Muscle of leg (tissue), 11 donors: ENCODE data around the gene RPUSD3. TPM values are rescaled to one million over a fixed set of nuclear protein-coding genes. Genes with fewer than 3 reads are reported as not detected.
"Not testable (repeated sequence)": the region's sequence is repeated elsewhere in the genome, so short reads cannot be mapped to it uniquely, and the experiment has no call there.

ENCODE experiments used
- DNase-seq: peaks from one replicate; pipeline ENCODE4 v3.0.0; 2013
- H3K27ac ChIP-seq: one replicate; pipeline ENCODE4 v1.5.1; 2013; ENCODE audit warnings: mild to moderate bottlenecking, low read length, control low read depth
- H3K27me3 ChIP-seq: one replicate; pipeline ENCODE4 v1.6.1; 2013; ENCODE audit warnings: low read length; ENCODE audit not compliant: control insufficient read depth, insufficient read depth
- H3K36me3 ChIP-seq: one replicate; pipeline ENCODE4 v1.6.1; 2013; ENCODE audit warnings: low read length; ENCODE audit not compliant: control insufficient read depth, insufficient read depth
- H3K4me1 ChIP-seq: one replicate; pipeline ENCODE4 v1.6.1; 2013; ENCODE audit warnings: low read length; ENCODE audit not compliant: control insufficient read depth, insufficient read depth
- H3K4me3 ChIP-seq: one replicate; pipeline ENCODE4 v1.5.1; 2013; ENCODE audit warnings: low read length, control low read depth
- H3K9me3 ChIP-seq: replicated peaks from 2 replicates; pipeline ENCODE4 v1.6.1; 2013; ENCODE audit warnings: low read depth, low read length; ENCODE audit not compliant: control insufficient read depth
- WGBS: methylation state at CpG from one replicate; pipeline ENCODE4 v1.1.5; 2013; ENCODE audit warnings: missing lambda C conversion rate; ENCODE audit not compliant: insufficient coverage; 5-methylcytosine and 5-hydroxymethylcytosine counted together
- polyA plus RNA-seq, 8 donors: library from polyadenylated mRNA; unstranded; fragments of 120-200 nt; gene quantifications; one replicate each; pipeline versions ENCODE4 v1.2.1 to v1.2.3, GENCODE V29; 2013; ENCODE audit warnings: inconsistent platforms in 1 of 8, low replicate concordance in 1 of 8; ENCODE audit not compliant: insufficient read length in 8 of 8, insufficient read depth in 1 of 8
- total RNA-seq: library from RNA; stranded (reverse); fragments of 120-200 nt; gene quantifications from one replicate; pipeline ENCODE4 v1.2.4, GENCODE V29; 2013

Gene RPUSD3
- total and polyA plus RNA-seq, 9 donors = 18.6 to 32.7 (median 25.5) TPM

DNA sequence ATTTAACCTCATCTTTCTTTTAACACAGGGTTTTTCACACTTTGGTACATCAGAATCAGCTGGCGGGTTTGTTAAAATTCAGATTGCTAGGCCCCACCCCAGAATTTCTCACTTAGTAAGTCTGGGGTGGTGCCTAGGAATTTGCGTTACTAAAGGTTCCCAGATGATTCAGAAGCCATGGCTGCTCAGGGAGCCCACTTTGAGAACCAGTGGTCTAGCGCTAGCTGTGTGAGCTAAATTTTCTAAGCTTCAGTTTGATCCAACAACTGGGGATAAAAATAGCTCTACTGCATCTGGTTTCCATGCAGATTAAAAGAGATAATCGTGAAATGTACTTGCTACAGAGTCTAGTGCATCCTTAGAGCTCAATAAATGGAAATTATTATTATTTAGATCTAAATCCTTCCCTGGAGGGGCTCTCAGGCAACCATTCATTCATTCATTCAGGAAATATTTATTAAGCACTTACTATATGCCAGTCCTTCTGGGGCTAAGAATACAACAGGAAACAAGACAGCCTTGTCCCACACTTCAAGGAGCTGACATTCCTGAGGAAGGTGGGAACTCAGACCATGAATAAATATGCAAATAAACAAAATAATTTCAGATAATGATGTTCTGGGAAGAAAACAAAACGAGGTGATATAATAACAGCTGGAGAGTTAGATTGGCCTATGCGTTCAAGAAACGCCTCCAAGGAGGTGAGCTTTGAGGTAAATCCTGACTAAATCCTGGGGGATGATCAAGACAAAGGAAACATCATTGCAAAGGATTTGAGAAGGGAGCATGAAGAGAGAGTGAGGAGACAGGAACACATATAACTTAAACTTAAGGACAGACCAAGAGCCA is 40.1 kb upstream of the RPUSD3 start:
- 64% methylated on average over 5 of the region's 7 CpGs for WGBS
- no peak overlapping the region for H3K4me3 ChIP-seq
- no peak overlapping the region for H3K27ac ChIP-seq
- no peaks in the 10 kb centered on the region for H3K36me3 ChIP-seq
- H3K27me3 ChIP-seq = no peaks in the 10 kb centered on the region
- no peaks in the 10 kb centered on the region for H3K9me3 ChIP-seq
- peak; percentile 46 for DNase-seq
- H3K4me1 ChIP-seq = peaks cover 2% of the 10 kb centered on the region

DNA sequence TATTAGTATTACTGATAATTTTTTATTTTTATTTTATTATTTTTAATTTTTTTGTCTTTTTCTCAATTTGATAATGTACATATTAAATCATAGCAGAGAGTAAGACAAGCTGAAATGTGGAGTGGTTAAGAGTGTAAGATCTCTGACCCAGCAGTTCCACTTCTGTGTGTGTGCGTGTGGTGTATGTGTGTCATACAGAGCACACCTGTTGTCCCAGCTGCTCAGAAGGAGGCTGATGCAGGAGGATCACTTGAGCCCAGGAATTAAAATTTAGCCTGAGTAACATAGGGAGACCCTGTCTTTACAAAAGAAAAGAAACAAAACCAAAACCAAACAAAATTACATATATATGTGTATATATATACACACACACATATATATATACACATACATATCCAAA is 37.6 kb upstream of the RPUSD3 start:
- Histone ChIP-seq H3K4me3 (no peak overlapping the region), H3K9me3 (no peaks in the 10 kb centered on the region), H3K27me3 (no peaks in the 10 kb centered on the region), H3K36me3 (no peaks in the 10 kb centered on the region), H3K27ac (no peak overlapping the region), H3K4me1 (peaks cover 2% of the 10 kb centered on the region)
- WGBS = no CpG with 5 or more reads among the region's 1 CpG
- DNase-seq = peak; percentile 60

DNA sequence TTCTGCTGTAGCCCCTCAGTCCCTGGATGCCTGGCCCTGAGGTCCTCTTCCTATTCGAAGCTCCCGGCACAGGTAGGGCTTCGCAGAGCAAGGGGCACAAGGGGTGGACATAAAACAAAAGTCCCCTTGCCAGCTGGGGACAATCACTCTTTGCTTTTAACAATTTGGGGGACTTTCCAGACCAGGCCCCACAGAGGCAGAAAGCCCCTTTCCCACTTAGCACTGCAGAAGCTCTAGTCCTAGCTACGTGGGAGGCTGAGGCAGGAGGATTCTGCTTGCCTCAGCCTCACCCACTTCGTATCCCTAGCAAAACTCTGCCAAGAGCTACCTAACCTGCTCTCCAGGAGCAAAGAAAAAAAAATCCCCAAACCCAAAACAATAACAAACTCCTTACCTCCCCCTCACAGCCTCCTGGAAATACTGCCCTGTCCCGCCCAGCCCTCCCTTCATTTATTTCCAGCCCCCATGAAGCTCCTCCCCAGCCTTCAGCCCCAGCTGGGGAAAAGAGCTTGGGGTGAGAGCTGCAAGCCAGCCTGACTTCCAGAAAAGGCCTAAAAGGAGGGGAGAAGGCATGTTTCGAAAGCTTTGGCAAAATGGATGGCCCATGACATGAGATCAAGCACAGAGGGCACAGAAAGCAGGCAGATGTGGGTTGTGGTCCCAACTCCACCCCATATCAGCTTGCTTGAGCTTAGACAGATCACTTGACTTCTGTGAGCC is 36.2 kb upstream of the RPUSD3 start, which contains the start of gene CIDEC:
Gene CIDEC (minus strand): TSS at position 424 of the 720 bp plus-strand sequence. CDS start 1,767 bp downstream, outside the sequence.
- WGBS = 55% methylated on average over 5 of the region's 7 CpGs
- Histone ChIP-seq H3K36me3 (no peaks in the 10 kb centered on the region), H3K9me3 (no peaks in the 10 kb centered on the region), H3K27ac (no peak within 1 kb of the TSS), H3K27me3 (no peaks in the 10 kb centered on the region), H3K4me1 (peaks cover 2% of the 10 kb centered on the region), H3K4me3 (no peak within 1 kb of the TSS)
- no peak for DNase-seq

DNA sequence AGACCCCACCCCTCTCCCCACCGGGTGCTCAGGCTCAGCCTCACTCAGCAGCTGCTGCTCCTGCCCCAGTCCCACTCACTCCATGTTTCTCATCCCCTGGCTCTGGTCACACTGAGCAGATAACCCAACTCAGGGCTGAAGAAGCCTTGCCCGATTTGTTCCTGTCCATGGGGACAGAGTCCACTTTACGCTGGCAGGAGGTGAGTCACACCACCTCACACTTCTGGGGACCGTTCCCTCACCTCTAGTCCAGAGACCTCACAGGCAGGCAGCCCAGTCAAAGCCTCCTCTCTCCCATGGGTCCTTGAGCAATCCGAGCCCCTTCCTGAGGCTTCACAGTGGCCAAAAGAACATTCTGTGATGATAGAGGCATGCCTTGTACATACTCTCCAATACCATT is 34.9 kb upstream of the RPUSD3 start:
- Histone ChIP-seq H3K9me3 (no peaks in the 10 kb centered on the region), H3K27ac (no peak overlapping the region), H3K4me1 (peaks cover 2% of the 10 kb centered on the region), H3K4me3 (no peak overlapping the region), H3K36me3 (no peaks in the 10 kb centered on the region), H3K27me3 (no peaks in the 10 kb centered on the region)
- DNase-seq = no peak
- 42% methylated on average over 3 of the region's 5 CpGs for WGBS

DNA sequence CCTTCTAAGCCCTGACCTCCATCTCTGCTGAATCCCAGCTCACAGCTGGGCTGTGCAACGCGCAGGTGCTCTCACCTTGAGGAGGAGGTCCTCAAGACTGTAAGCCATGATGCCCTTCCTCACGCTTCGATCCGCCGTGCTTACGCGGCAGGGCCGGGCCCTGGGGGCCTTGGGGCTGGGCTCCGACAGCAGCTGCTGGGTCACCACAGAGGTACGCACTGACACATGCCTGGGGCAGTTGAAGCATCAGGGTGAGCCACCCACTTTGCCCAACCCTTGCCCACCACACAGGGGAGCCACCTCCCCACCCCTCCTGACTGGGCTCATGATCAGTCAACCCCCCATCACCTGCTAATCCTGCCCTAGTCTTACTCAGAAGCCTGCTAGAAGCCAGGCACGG is 33.2 kb upstream of the RPUSD3 start:
- WGBS = 85% methylated on average over 11 of the region's 12 CpGs
- Histone ChIP-seq H3K4me1 (no peaks in the 10 kb centered on the region), H3K4me3 (no peak overlapping the region)

DNA sequence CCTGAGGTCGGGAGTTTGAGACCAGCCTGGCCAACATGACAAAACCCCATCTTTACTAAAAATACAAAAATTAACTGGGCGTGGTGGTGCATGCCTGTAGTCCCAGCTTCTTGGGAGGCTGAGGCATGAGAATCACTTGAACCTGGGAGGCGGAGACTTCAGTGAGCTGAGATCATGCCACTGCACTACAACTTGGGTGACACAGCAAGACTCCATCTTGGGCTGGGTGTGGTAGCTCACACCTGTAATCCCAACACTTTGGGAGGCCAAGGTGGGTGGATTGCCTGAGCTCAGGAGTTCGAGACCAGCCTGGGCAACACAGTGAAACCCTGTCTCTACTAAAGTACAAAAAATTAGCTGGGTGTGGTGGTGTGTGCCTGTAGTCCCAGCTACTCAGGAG is 32.4 kb upstream of the RPUSD3 start:
- H3K4me3 ChIP-seq, H3K9me3 ChIP-seq, H3K4me1 ChIP-seq, H3K27ac ChIP-seq, DNase-seq, H3K27me3 ChIP-seq, H3K36me3 ChIP-seq: not testable (repeated sequence)
- WGBS = 100% methylated on average over 2 of the region's 4 CpGs

More for the DNA sequence above, 33.2 kb upstream of the RPUSD3 start:
- DNase-seq = no peak
- H3K9me3 ChIP-seq = no peaks in the 10 kb centered on the region
- H3K36me3 ChIP-seq = no peaks in the 10 kb centered on the region
- no peak overlapping the region for H3K27ac ChIP-seq
- no peaks in the 10 kb centered on the region for H3K27me3 ChIP-seq

DNA sequence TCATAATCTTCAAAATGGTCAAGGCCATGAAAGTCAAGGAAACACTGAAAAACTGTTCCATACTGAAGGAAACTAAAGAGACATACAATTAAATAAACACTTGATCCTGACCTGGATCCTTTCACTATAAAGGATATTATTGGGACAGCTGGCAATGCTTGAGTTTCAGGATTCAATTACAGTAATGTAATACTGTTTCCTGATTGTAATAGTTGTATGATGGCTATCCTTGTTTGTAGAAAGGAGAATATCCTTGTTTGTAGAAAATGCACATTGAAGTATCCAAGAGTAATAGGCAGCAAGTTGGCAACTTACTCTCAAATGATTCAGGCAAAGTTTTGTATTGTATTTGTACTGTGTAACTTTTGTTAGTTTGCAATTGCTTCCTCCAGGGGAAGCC is 31.6 kb upstream of the RPUSD3 start:
- no peaks in the 10 kb centered on the region for H3K9me3 ChIP-seq
- no peaks in the 10 kb centered on the region for H3K36me3 ChIP-seq
- H3K27ac ChIP-seq = no peak overlapping the region
- DNase-seq = no peak
- no peaks in the 10 kb centered on the region for H3K27me3 ChIP-seq
- H3K4me1 ChIP-seq = no peaks in the 10 kb centered on the region
- H3K4me3 ChIP-seq = no peak overlapping the region

DNA sequence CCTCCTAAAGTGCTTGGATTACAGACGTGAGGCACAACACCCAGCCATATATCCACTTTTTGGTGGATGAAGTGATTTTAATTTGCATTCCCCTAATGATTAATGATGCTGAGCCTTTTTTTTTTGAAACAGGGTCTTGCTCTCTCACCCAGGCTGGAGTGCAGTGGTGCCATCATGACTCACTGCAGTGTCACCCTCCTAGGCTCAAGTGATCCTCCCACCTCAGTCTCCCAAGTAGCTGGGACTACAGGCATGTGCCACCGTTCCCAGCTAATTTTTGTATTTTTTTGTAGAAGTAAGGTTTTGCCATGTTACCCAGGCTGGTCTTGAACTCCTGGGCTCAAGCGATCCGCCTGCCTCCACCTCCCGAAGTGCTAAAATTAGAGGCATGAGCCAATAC is 28.3 kb upstream of the RPUSD3 start:
- not testable (repeated sequence) for H3K27me3 ChIP-seq, H3K4me3 ChIP-seq, H3K4me1 ChIP-seq, H3K36me3 ChIP-seq, H3K27ac ChIP-seq, DNase-seq, H3K9me3 ChIP-seq
- 100% methylated on average over 2 of the region's 5 CpGs for WGBS

DNA sequence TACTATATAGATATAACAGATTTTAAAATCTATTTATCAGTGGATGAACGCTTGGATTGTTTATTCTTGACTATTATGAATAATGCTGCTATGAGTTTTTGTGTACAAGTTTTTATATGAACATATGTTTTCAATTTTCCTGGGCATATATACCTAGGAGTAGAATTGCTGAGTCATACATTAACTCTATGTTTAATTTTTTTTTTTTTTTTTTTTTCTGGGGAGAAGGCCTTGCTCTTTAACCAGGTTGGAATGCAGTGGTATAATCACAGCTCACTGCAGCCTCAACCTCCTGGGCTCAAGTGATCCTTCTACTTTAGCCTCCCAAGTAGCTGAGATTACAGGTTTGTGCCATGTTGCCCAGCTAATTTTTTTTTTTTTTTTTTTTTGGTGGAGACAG is 27.2 kb upstream of the RPUSD3 start:
- Histone ChIP-seq H3K4me1 (no peaks in the 10 kb centered on the region), H3K27ac (no peak overlapping the region), H3K27me3 (no peaks in the 10 kb centered on the region), H3K36me3 (no peaks in the 10 kb centered on the region), H3K9me3 (no peaks in the 10 kb centered on the region), H3K4me3 (no peak overlapping the region)
- no peak for DNase-seq
- WGBS = no CpG with 5 or more reads among the region's 1 CpG

DNA sequence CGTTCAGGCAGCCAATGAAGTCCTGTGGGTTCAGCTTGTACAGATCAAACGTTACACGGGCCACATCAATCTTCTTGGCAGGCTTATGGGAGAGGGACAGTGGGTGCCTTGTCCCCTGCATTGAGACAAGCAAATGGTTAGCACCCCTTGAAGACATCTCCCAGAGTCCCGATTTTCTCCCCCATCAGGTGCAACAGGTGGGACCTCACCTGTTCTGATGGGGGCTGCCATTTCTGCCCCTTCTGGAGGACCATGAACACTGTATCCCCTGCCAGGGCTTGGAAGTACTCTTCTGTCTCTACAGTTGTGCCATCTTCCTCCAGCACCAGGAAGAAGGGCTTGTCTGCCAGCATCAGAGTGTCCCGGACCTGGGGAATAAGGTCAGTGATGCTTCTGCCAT is 26.1 kb upstream of the RPUSD3 start:
- no peak overlapping the region for H3K4me3 ChIP-seq
- no peaks in the 10 kb centered on the region for H3K9me3 ChIP-seq
- 79% methylated on average over 5 of the region's 5 CpGs for WGBS
- no peaks in the 10 kb centered on the region for H3K36me3 ChIP-seq
- no peak for DNase-seq
- H3K27me3 ChIP-seq = no peaks in the 10 kb centered on the region
- peaks cover 5% of the 10 kb centered on the region for H3K4me1 ChIP-seq
- H3K27ac ChIP-seq = no peak overlapping the region
